ENCODE results near the gene CHP2. TPM values are rescaled to one million over a fixed set of nuclear protein-coding genes. Genes with fewer than 3 reads are reported as not detected.

The CHP2 gene
- total RNA-seq, 4 donors from 2014 or later, result not detected

- H3K36me3 ChIP-seq, result no peaks in the 10 kb centered on the region
- H3K27me3 ChIP-seq, result peaks cover 10% of the 10 kb centered on the region
- 90 to 91% methylated on average over 6 of the region's 6 CpGs for WGBS, 2 donors
- H3K4me1 ChIP-seq, result peaks cover 0 to 11% of the 10 kb centered on the region in 2 donors
- no peak overlapping the region for H3K4me3 ChIP-seq (replicated peaks in 1 of 3)
- H3K9me3 ChIP-seq, result no peaks in the 10 kb centered on the region
- intact Hi-C loops (cut with DNase I), result no loop called here
- TF ChIP-seq POLR2A (IDR thresholded peaks at IDR 0.05) (no peak), CTCF (IDR thresholded peaks at IDR 0.05) (no peak)
- H3K27ac ChIP-seq, result no peak overlapping the region
- DNase-seq, result no peak
These were observed 3.3 kb downstream of the CHP2 start for GRCh38 chr16:23757937-23758619.

GRCh38 chr16:23765933-23766332, 11.1 kb downstream of the CHP2 start:
- Histone ChIP-seq H3K27me3 (no peaks in the 10 kb centered on the region), H3K27ac (no peak overlapping the region), H3K9me3 (no peaks in the 10 kb centered on the region), H3K36me3 (no peaks in the 10 kb centered on the region), H3K4me3 (replicated peaks in 1 of 3) (no peak overlapping the region), H3K4me1 (no peaks in the 10 kb centered on the region)
- intact Hi-C loops (cut with DNase I), result no loop called here
- TF ChIP-seq POLR2A (IDR thresholded peaks at IDR 0.05) (no peak), CTCF (IDR thresholded peaks at IDR 0.05) (no peak)
- no peak for DNase-seq

GRCh38 chr16:23768581-23768980, 13.8 kb downstream of the CHP2 start:
- Histone ChIP-seq H3K4me3 (replicated peaks in 1 of 3) (no peak overlapping the region), H3K4me1 (no peaks in the 10 kb centered on the region), H3K36me3 (no peaks in the 10 kb centered on the region), H3K27ac (no peak overlapping the region), H3K27me3 (no peaks in the 10 kb centered on the region), H3K9me3 (no peaks in the 10 kb centered on the region)
- intact Hi-C loops (cut with DNase I), result no loop called here
- TF ChIP-seq CTCF (IDR thresholded peaks at IDR 0.05), result no peak
- TF ChIP-seq POLR2A (IDR thresholded peaks at IDR 0.05), result no peak
- WGBS, 2 donors, result 87 to 95% methylated on average over 2 of the region's 2 CpGs
- no peak for DNase-seq

- no peak for DNase-seq
- H3K4me3 ChIP-seq (replicated peaks in 1 of 3), result no peak overlapping the region
- H3K9me3 ChIP-seq, result no peaks in the 10 kb centered on the region
- H3K27me3 ChIP-seq, result no peaks in the 10 kb centered on the region
- H3K36me3 ChIP-seq, result no peaks in the 10 kb centered on the region
- no peak overlapping the region for H3K27ac ChIP-seq
- H3K4me1 ChIP-seq, result no peaks in the 10 kb centered on the region
- WGBS, 2 donors, result 72 to 87% methylated on average over 8 of the region's 8 CpGs
- TF ChIP-seq CTCF (IDR thresholded peaks at IDR 0.05), result no peak
- TF ChIP-seq POLR2A (IDR thresholded peaks at IDR 0.05), result no peak
- intact Hi-C loops (cut with DNase I), result no loop called here
These were observed 16.2 kb downstream of the CHP2 start for GRCh38 chr16:23771027-23771426.

- H3K27ac ChIP-seq, result no peak overlapping the region
- H3K36me3 ChIP-seq, result no peaks in the 10 kb centered on the region
- no peak for DNase-seq
- H3K27me3 ChIP-seq, result no peaks in the 10 kb centered on the region
- TF ChIP-seq CTCF (IDR thresholded peaks at IDR 0.05), result no peak
- no peak for TF ChIP-seq POLR2A (IDR thresholded peaks at IDR 0.05)
- no peaks in the 10 kb centered on the region for H3K4me1 ChIP-seq
- H3K9me3 ChIP-seq, result no peaks in the 10 kb centered on the region
- intact Hi-C loops (cut with DNase I), result no loop called here
- 46 to 65% methylated on average over 2 of the region's 2 CpGs for WGBS, 2 donors
- H3K4me3 ChIP-seq (replicated peaks in 1 of 3), result no peak overlapping the region
These were observed 16.8 kb downstream of the CHP2 start for GRCh38 chr16:23771642-23772041.

Data from thyroid gland (tissue), 4 donors.